HEK293 (cell line): Measurements from ENCODE around the gene NEDD1.

ENCODE experiments used
- CTCF ChIA-PET: fragments of 350-600 bp; formaldehyde crosslinking; extraction: SDS; loops from one replicate; lab custom pipeline; 2021; ENCODE audit warnings: antibody characterized with exemption; lab: Yijun Ruan, JAX
- POLR2A ChIA-PET: fragments of 300-600 bp; formaldehyde crosslinking; extraction: SDS; loops from one replicate; lab custom pipeline; 2020; ENCODE audit warnings: antibody characterized with exemption, inconsistent platforms; lab: Yijun Ruan, JAX
- H3K27ac ChIP-seq: fragments of 200-500 bp; sonication (Bioruptor generic); 2 replicates; pipeline ENCODE4 v1.5.1; 2014; ENCODE audit warnings: low read depth, low read length, control low read depth, inconsistent platforms; ENCODE audit errors: extremely low read depth
- H3K36me3 ChIP-seq, 2 experiments: fragments of 200-500 bp in 1 of 2; sonication (Bioruptor generic) in 1 of 2; 1 replicate in 1 of 2; 2 replicates in 1 of 2; pipeline ENCODE4 v1.5.1; 2014 to 2017; ENCODE audit warnings: inconsistent platforms in 2 of 2, low read length in 2 of 2; ENCODE audit not compliant: control insufficient read depth in 2 of 2, insufficient read depth in 1 of 2
- H3K4me1 ChIP-seq: fragments of 200-500 bp; sonication (Bioruptor generic); 2 replicates; pipeline ENCODE4 v1.5.1; 2014; ENCODE audit warnings: mild to moderate bottlenecking, low read length, inconsistent platforms; ENCODE audit not compliant: control insufficient read depth, insufficient read depth
- H3K4me3 ChIP-seq: 2 replicates; pipeline ENCODE4 v1.5.1; 2011; ENCODE audit warnings: low read depth, mild to moderate bottlenecking, control low read depth, low read length, moderate library complexity
- H3K9me3 ChIP-seq: fragments of 200-500 bp; sonication (Bioruptor generic); 2 replicates; pipeline ENCODE4 v1.5.1; 2014; ENCODE audit warnings: low read depth, low read length, inconsistent platforms; ENCODE audit not compliant: control insufficient read depth, insufficient read depth
- HOXA7 ChIP-seq: sonication (generic); formaldehyde crosslinking; IDR thresholded peaks from 2 replicates; pipeline ENCODE4 v1.8.1; 2022; ENCODE audit warnings: missing genetic modification reagents, borderline replicate concordance
- HOXC10 ChIP-seq: sonication (generic); formaldehyde crosslinking; IDR thresholded peaks from 2 replicates; pipeline ENCODE4 v1.8.1; 2023; ENCODE audit warnings: mild to moderate bottlenecking, missing genetic modification reagents
- KLF8 ChIP-seq: fragments of 450-650 bp; formaldehyde crosslinking; IDR thresholded peaks from 2 replicates; pipeline ENCODE4 v1.5.1; 2016; ENCODE audit warnings: missing biosample characterization, missing genetic modification characterization
- MYNN ChIP-seq: fragments of 450-650 bp; formaldehyde crosslinking; IDR thresholded peaks from 2 replicates; pipeline ENCODE4 v1.5.1; 2016; ENCODE audit warnings: missing biosample characterization, missing genetic modification characterization, borderline replicate concordance
- OSR2 ChIP-seq: fragments of 450-650 bp; formaldehyde crosslinking; IDR thresholded peaks from 2 replicates; pipeline ENCODE4 v1.5.1; 2016; ENCODE audit warnings: missing biosample characterization, missing genetic modification characterization
- SALL2 ChIP-seq: fragments of 450-650 bp; formaldehyde crosslinking; IDR thresholded peaks from 2 replicates; pipeline ENCODE4 v1.5.0; 2017; ENCODE audit warnings: missing biosample characterization, mild to moderate bottlenecking, missing genetic modification characterization, borderline replicate concordance
- TSHZ1 ChIP-seq: fragments of 450-650 bp; formaldehyde crosslinking; IDR thresholded peaks from 2 replicates; pipeline ENCODE4 v1.5.1; 2016; ENCODE audit warnings: missing biosample characterization, missing genetic modification characterization, borderline replicate concordance
- ZBTB48 ChIP-seq: fragments of 450-650 bp; formaldehyde crosslinking; IDR thresholded peaks from 2 replicates; pipeline ENCODE4 v1.5.1; 2016; ENCODE audit warnings: missing biosample characterization, missing genetic modification characterization
- ZNF146 ChIP-seq: fragments of 450-650 bp; formaldehyde crosslinking; IDR thresholded peaks from 2 replicates; pipeline ENCODE4 v1.5.1; 2016; ENCODE audit warnings: missing biosample characterization, missing genetic modification characterization
- ZNF23 ChIP-seq: fragments of 450-650 bp; formaldehyde crosslinking; IDR thresholded peaks from 2 replicates; pipeline ENCODE4 v1.5.1; 2016; ENCODE audit warnings: missing biosample characterization, missing genetic modification characterization, borderline replicate concordance
- ZNF280D ChIP-seq: fragments of 450-650 bp; formaldehyde crosslinking; IDR thresholded peaks from 2 replicates; pipeline ENCODE4 v1.5.1; 2016; ENCODE audit warnings: missing biosample characterization, missing genetic modification characterization
- ZNF292 ChIP-seq: fragments of 450-650 bp; formaldehyde crosslinking; IDR thresholded peaks from 2 replicates; pipeline ENCODE4 v1.5.1; 2016; ENCODE audit warnings: low read depth, missing biosample characterization, missing genetic modification characterization, borderline replicate concordance
- ZNF404 ChIP-seq: fragments of 450-650 bp; formaldehyde crosslinking; IDR thresholded peaks from 2 replicates; pipeline ENCODE4 v1.5.1; 2017; ENCODE audit warnings: missing biosample characterization, missing genetic modification characterization
- ZNF529 ChIP-seq: fragments of 450-650 bp; formaldehyde crosslinking; IDR thresholded peaks from 2 replicates; pipeline ENCODE4 v1.5.1; 2017; ENCODE audit warnings: missing genetic modification characterization, missing biosample characterization; ENCODE audit not compliant: insufficient replicate concordance
- ZNF555 ChIP-seq: fragments of 450-650 bp; formaldehyde crosslinking; conservative IDR thresholded peaks from 2 replicates; pipeline ENCODE4 v1.5.1; 2017; ENCODE audit warnings: missing biosample characterization, mild to moderate bottlenecking, missing genetic modification characterization, inconsistent platforms
- ZNF701 ChIP-seq: fragments of 450-650 bp; formaldehyde crosslinking; IDR thresholded peaks from 2 replicates; pipeline ENCODE4 v1.5.1; 2016; ENCODE audit warnings: missing biosample characterization, missing genetic modification characterization
- ZSCAN23 ChIP-seq: fragments of 450-650 bp; formaldehyde crosslinking; IDR thresholded peaks from 2 replicates; pipeline ENCODE4 v1.5.1; 2016; ENCODE audit warnings: missing biosample characterization, missing genetic modification characterization
- TF ChIP-seq, protein P1 (sequence below): fragments of 450-650 bp; formaldehyde crosslinking; IDR thresholded peaks from 2 replicates; pipeline ENCODE4 v1.5.1; 2016; ENCODE audit warnings: missing biosample characterization, missing genetic modification characterization
- TF ChIP-seq, protein P2 (sequence below): fragments of 450-650 bp; formaldehyde crosslinking; IDR thresholded peaks from 2 replicates; pipeline ENCODE4 v1.5.1; 2016; ENCODE audit warnings: missing biosample characterization, missing genetic modification characterization, low read depth
- TF ChIP-seq, protein P3 (sequence below): fragments of 450-650 bp; IDR thresholded peaks from 2 replicates; pipeline ENCODE4 v1.5.1; 2018; ENCODE audit warnings: missing biosample characterization, mild to moderate bottlenecking, missing genetic modification characterization
- TF ChIP-seq, protein P4 (sequence below): fragments of 450-650 bp; formaldehyde crosslinking; IDR thresholded peaks from 2 replicates; pipeline ENCODE4 v1.5.1; 2016; ENCODE audit warnings: missing biosample characterization, missing genetic modification characterization

The NEDD1 gene

GRCh38 chr12:96858162-96858561 lies 48.9 kb upstream of the NEDD1 start:
- CTCF ChIA-PET = no interaction called here
- TF ChIP-seq ZNF404 (tag by site-specific recombination) (no peak), ZNF701 (tag by site-specific recombination) (no peak), ZNF555 (tag by site-specific recombination) (no peak), OSR2 (tag by site-specific recombination) (no peak), SALL2 (no peak), ZNF23 (tag by site-specific recombination) (no peak), ZNF529 (no peak), TSHZ1 (no peak)
- TF ChIP-seq, protein P1, sequence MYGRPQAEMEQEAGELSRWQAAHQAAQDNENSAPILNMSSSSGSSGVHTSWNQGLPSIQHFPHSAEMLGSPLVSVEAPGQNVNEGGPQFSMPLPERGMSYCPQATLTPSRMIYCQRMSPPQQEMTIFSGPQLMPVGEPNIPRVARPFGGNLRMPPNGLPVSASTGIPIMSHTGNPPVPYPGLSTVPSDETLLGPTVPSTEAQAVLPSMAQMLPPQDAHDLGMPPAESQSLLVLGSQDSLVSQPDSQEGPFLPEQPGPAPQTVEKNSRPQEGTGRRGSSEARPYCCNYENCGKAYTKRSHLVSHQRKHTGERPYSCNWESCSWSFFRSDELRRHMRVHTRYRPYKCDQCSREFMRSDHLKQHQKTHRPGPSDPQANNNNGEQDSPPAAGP (tag by site-specific recombination) = no peak
- TF ChIP-seq, protein P2, sequence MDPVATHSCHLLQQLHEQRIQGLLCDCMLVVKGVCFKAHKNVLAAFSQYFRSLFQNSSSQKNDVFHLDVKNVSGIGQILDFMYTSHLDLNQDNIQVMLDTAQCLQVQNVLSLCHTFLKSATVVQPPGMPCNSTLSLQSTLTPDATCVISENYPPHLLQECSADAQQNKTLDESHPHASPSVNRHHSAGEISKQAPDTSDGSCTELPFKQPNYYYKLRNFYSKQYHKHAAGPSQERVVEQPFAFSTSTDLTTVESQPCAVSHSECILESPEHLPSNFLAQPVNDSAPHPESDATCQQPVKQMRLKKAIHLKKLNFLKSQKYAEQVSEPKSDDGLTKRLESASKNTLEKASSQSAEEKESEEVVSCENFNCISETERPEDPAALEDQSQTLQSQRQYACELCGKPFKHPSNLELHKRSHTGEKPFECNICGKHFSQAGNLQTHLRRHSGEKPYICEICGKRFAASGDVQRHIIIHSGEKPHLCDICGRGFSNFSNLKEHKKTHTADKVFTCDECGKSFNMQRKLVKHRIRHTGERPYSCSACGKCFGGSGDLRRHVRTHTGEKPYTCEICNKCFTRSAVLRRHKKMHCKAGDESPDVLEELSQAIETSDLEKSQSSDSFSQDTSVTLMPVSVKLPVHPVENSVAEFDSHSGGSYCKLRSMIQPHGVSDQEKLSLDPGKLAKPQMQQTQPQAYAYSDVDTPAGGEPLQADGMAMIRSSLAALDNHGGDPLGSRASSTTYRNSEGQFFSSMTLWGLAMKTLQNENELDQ (tag by site-specific recombination) = no peak
- H3K4me3 ChIP-seq = no peak overlapping the region
- H3K9me3 ChIP-seq = no peaks in the 10 kb centered on the region
- H3K36me3 ChIP-seq = no peaks in the 10 kb centered on the region
- no peak overlapping the region for H3K27ac ChIP-seq
- POLR2A ChIA-PET = no interaction called here
- H3K4me1 ChIP-seq = no peaks in the 10 kb centered on the region

DNA sequence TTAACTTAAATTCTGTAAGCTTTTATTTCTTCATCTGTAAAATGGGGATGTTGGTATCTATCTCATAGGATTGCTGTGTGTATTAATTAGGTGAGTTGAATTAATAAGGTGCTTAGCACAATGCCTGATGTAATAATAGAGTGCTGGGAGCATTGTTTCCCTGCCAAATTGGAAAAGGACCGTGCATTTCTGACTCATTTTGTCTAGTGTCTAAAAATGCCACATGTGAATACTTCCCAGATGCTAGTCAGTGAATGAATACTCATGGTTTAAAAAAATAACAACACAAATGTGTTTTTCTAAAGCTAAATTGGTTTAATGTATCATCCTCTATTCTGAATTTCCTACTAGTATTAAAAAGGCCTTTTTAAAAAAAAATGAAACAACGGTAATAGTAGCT lies 45.4 kb upstream of the NEDD1 start:
- H3K27ac ChIP-seq = no peak overlapping the region
- ChIA-PET POLR2A (no interaction called here), CTCF (no interaction called here)
- no peaks in the 10 kb centered on the region for H3K36me3 ChIP-seq
- no peak overlapping the region for H3K4me3 ChIP-seq
- H3K4me1 ChIP-seq = no peaks in the 10 kb centered on the region
- no peaks in the 10 kb centered on the region for H3K9me3 ChIP-seq
- TF ChIP-seq ZNF280D (tag by site-specific recombination) (no peak), ZNF146 (tag by site-specific recombination) (no peak), ZBTB48 (no peak), HOXA7 (no peak), ZSCAN23 (tag by site-specific recombination) (no peak), HOXC10 (CRISPR knock-in tag) (no peak), MYNN (tag by site-specific recombination) (no peak), ZNF292 (no peak), KLF8 (tag by site-specific recombination) (no peak)
- TF ChIP-seq, protein P1 (tag by site-specific recombination) = no peak
- TF ChIP-seq, protein P3, sequence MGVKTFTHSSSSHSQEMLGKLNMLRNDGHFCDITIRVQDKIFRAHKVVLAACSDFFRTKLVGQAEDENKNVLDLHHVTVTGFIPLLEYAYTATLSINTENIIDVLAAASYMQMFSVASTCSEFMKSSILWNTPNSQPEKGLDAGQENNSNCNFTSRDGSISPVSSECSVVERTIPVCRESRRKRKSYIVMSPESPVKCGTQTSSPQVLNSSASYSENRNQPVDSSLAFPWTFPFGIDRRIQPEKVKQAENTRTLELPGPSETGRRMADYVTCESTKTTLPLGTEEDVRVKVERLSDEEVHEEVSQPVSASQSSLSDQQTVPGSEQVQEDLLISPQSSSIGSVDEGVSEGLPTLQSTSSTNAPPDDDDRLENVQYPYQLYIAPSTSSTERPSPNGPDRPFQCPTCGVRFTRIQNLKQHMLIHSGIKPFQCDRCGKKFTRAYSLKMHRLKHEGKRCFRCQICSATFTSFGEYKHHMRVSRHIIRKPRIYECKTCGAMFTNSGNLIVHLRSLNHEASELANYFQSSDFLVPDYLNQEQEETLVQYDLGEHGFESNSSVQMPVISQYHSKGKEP (tag by site-specific recombination) = no peak
- TF ChIP-seq, protein P4, sequence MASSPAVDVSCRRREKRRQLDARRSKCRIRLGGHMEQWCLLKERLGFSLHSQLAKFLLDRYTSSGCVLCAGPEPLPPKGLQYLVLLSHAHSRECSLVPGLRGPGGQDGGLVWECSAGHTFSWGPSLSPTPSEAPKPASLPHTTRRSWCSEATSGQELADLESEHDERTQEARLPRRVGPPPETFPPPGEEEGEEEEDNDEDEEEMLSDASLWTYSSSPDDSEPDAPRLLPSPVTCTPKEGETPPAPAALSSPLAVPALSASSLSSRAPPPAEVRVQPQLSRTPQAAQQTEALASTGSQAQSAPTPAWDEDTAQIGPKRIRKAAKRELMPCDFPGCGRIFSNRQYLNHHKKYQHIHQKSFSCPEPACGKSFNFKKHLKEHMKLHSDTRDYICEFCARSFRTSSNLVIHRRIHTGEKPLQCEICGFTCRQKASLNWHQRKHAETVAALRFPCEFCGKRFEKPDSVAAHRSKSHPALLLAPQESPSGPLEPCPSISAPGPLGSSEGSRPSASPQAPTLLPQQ = no peak
